Ovary (tissue), 9 donors: ENCODE data around the gene PTF1A. TPM values are rescaled to one million over a fixed set of nuclear protein-coding genes. Genes with fewer than 3 reads are reported as not detected.

Experiments used
- DNase-seq, 5 donors: peaks; one replicate each; pipeline ENCODE4 v3.0.0-alpha.2; 2019 to 2020
- H3K27ac ChIP-seq, 2 donors: fragments of 200-600 bp; one replicate each; pipeline versions ENCODE4 v1.5.1 to v1.8.0; 2019 to 2022
- H3K27me3 ChIP-seq: fragments of 200-600 bp; one replicate; pipeline ENCODE4 v1.8.0; 2022
- H3K36me3 ChIP-seq: fragments of 200-600 bp; sonication (generic); one replicate; pipeline ENCODE4 v1.5.1; 2019
- H3K4me1 ChIP-seq: one replicate; pipeline ENCODE4 v1.8.1; 2013; ENCODE audit warnings: mild to moderate bottlenecking, moderate library complexity; ENCODE audit not compliant: insufficient read depth
- H3K4me3 ChIP-seq: fragments of 200-600 bp; sonication (generic); one replicate; pipeline ENCODE4 v1.5.1; 2017
- H3K9me3 ChIP-seq, 2 donors: fragments of 200-600 bp in 1 of 2; sonication (generic) in 1 of 2; one replicate each; pipeline versions ENCODE4 v1.5.1 to v1.8.1; 2013 to 2019; ENCODE audit warnings: mild to moderate bottlenecking in 1 of 2, moderate library complexity in 1 of 2
- CTCF ChIP-seq, 3 donors: fragments of 450-650 bp in 2 of 3; fragments of 200-600 bp in 1 of 3; IDR thresholded peaks; one replicate each; pipeline versions ENCODE4 v1.5.1 to v1.8.0; 2016 to 2022; ENCODE audit warnings: antibody characterized with exemption in 3 of 3, mild to moderate bottlenecking in 1 of 3
- EP300 ChIP-seq: sonication (generic); formaldehyde crosslinking; IDR thresholded peaks from one replicate; pipeline ENCODE4 v1.6.1; 2017; ENCODE audit warnings: antibody characterized with exemption
- POLR2A ChIP-seq: fragments of 450-650 bp; IDR thresholded peaks from one replicate; pipeline ENCODE4 v1.6.1; 2017; ENCODE audit warnings: antibody characterized with exemption, mild to moderate bottlenecking, moderate library complexity
- WGBS, 3 donors: extraction: QIAGEN DNeasy Blood & Tissue Kit in 1 of 3; methylation state at CpG; one replicate each; pipeline versions ENCODE4 v1.1.5 to v1.1.7; 2013 to 2017; 5-methylcytosine and 5-hydroxymethylcytosine counted together
- intact Hi-C, 4 donors: fragments of 100-400 bp; cut with DNase I; formaldehyde crosslinking; loops; one replicate each; pipeline versions ENCODE4 v1.11.0 to v1.15.1; 2022 to 2023
- polyA plus RNA-seq, 2 donors: library from polyadenylated mRNA; stranded (reverse); fragments of 200-250 nt in 1 of 2; fragments of 350-450 nt in 1 of 2; fragmentation: Illumina TruSeq in 1 of 2; extraction: RNeasy Lipid Tissue Mini Kit (QIAGEN cat#74804) in 1 of 2; gene quantifications; one replicate each; pipeline ENCODE4 v1.2.3, GENCODE V29; 2013 to 2014
- total RNA-seq, 7 donors: library from RNA; depleted of rRNA in 2 of 7; stranded (reverse); fragments of >200 nt in 2 of 7; fragmentation: NEBNext Ultra II Directional in 3 of 7; extraction: Animal tissue kit (Norgen Biotek cat#: 25700) in 3 of 7; gene quantifications; one replicate each; pipeline versions ENCODE4 v1.1.0 to v1.2.4, GENCODE V29; 2016 to 2023
- donor health status: DM: no; HTN: no; CAD: no; lungs with moderate emphysema.
- donor health status: DM: no; HTN: no; CAD: no.
- donor health status: Bipolar disorder and iron deficiency.
- donor health status: DM: yes; HTN: yes; CAD: no.
- donor health status: DM: no; HTN: no; CAD: no.
- donor health status: DM: yes; HTN: yes; CAD: no.

The PTF1A gene
- total and polyA plus RNA-seq, 9 donors: not detected

DNA sequence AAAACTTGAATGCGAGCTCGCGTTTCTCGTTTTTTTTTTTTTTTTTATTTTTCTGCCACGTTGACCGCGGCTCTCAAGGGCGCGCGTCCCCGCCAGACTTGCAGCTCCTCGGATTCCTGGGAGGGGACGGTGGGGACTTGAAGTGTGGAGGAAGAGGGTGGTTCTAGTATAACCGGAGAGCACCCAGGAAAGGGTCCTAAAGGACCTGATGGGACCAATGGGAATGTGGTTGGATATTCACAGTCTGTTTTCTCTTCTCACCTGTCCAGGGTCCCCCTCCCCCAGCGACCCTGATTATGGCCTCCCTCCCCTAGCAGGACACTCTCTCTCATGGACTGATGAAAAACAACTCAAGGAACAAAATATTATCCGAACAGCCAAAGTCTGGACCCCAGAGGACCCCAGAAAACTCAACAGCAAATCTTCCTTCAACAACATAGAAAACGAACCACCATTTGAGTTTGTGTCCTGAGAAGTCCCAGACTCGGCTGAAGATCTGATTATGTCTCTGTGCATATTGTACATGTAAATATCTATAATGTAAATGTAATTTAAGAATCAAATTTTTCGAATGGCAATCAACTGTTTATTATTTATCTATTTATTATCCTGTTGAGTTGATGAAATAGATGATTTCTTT, 1.4 kb downstream of the PTF1A start:
- TF ChIP-seq EP300: no peak
- TF ChIP-seq CTCF (IDR thresholded peaks at IDR 0.05): no peak
- no peak for TF ChIP-seq POLR2A
- Histone ChIP-seq H3K9me3 (no peaks in the 10 kb centered on the region), H3K27me3 (no peaks in the 10 kb centered on the region), H3K36me3 (no peaks in the 10 kb centered on the region), H3K4me1 (peaks cover 2% of the 10 kb centered on the region), H3K27ac (no peak overlapping the region), H3K4me3 (no peak overlapping the region)
- WGBS, 3 donors: 4 to 5% (median 4%) methylated on average over 19 of the region's 19 CpGs
- no peak for DNase-seq
- intact Hi-C loops: no loop called here

- H3K4me3 ChIP-seq: no peak overlapping the region
Observed at GRCh38 chr10:23194471-23194965, 2.4 kb downstream of the PTF1A start.

GRCh38 chr10:23194966-23195845, 3.1 kb downstream of the PTF1A start:
- H3K36me3 ChIP-seq: no peaks in the 10 kb centered on the region
- DNase-seq: no peak
- TF ChIP-seq POLR2A (no peak), EP300 (no peak), CTCF (IDR thresholded peaks at IDR 0.05) (no peak)
- H3K9me3 ChIP-seq: no peaks in the 10 kb centered on the region
- intact Hi-C loops: no loop called here
- no peak overlapping the region for H3K27ac ChIP-seq
- H3K27me3 ChIP-seq: no peaks in the 10 kb centered on the region
- no peak overlapping the region for H3K4me3 ChIP-seq
- H3K4me1 ChIP-seq: peaks cover 2% of the 10 kb centered on the region
- WGBS, 3 donors: 3 to 5% (median 4%) methylated on average over 37 to 70 of the region's 70 CpGs

More at GRCh38 chr10:23194471-23194965, 2.4 kb downstream of the PTF1A start:
- no peak for TF ChIP-seq EP300
- peaks cover 2% of the 10 kb centered on the region for H3K4me1 ChIP-seq
- 5 to 10% (median 10%) methylated on average over 13 of the region's 13 CpGs for WGBS, 3 donors
- no peaks in the 10 kb centered on the region for H3K36me3 ChIP-seq
- H3K9me3 ChIP-seq: no peaks in the 10 kb centered on the region
- intact Hi-C loops: no loop called here
- H3K27me3 ChIP-seq: no peaks in the 10 kb centered on the region
- DNase-seq: no peak
- no peak overlapping the region for H3K27ac ChIP-seq

- no peak for DNase-seq
- intact Hi-C loops: no loop called here
- no peaks in the 10 kb centered on the region for H3K36me3 ChIP-seq
- no peak for TF ChIP-seq POLR2A
- TF ChIP-seq EP300: no peak
- TF ChIP-seq CTCF (IDR thresholded peaks at IDR 0.05): no peak
- H3K27me3 ChIP-seq: no peaks in the 10 kb centered on the region
- H3K27ac ChIP-seq: no peak overlapping the region
- H3K4me1 ChIP-seq: peaks cover 2% of the 10 kb centered on the region
- no peaks in the 10 kb centered on the region for H3K9me3 ChIP-seq
- H3K4me3 ChIP-seq: no peak overlapping the region
- 4 to 6% (median 5%) methylated on average over 13 of the region's 13 CpGs for WGBS, 3 donors
Observed at GRCh38 chr10:23195846-23196600, 3.9 kb downstream of the PTF1A start.
